Stimulated activated CD8-positive, alpha-beta memory T cell treated with anti-CD3 and anti-CD28 coated beads, Interleukin-15, amount 100 ng/mL, for 1 hour (primary cell): ENCODE data around the gene MAP3K13.
"Not testable (repeated sequence)": the region's sequence is repeated elsewhere in the genome, so short reads cannot be mapped to it uniquely, and the experiment has no call there.

Experiments
- DNase-seq: peaks from one replicate; pipeline ENCODE4 v3.0.0-alpha.2; 2020; ENCODE audit warnings: low read depth

The MAP3K13 gene

GRCh38 chr3:185451432-185451831, 88.5 kb downstream of the MAP3K13 start:
- not testable (repeated sequence) for DNase-seq

DNA sequence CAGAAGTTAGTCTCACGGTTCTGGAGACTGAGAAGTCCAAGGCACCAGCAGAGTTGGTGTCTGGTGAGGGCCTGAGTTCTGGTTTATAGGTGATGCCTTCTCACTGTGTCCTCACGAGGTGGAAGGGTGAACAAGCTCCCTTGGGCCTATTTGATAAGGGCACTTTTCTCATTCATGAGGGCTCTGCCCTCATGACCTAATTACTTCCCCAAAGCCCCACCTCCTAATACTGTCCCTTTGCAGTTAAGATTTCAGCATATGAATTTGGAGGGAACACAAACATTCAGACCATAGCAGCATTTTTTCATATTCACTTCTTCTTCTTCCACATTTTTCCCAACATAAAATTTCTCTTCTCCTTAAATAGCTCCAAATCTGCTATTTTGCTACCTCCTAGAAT, 94.4 kb downstream of the MAP3K13 start:
- no peak for DNase-seq

DNA sequence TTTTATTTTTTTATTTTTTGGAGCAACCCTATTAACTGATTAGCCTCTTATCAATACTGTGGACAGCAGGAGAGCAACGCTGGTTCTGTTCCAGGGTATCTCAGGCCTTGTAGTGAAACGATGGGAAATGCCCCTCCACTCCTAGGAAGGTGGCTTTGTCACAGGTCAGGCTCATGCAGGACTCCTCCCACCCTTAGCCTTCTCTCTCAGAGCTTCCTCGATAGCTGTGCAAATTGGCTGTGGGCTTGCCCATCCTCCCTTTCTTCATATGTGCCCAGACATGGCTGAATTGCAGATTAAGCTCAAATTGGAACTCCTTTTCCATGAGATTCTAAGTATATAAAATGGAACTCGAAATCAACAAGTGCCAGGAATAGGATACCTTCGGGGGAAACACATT, 97.4 kb downstream of the MAP3K13 start:
- DNase-seq, result no peak

DNA sequence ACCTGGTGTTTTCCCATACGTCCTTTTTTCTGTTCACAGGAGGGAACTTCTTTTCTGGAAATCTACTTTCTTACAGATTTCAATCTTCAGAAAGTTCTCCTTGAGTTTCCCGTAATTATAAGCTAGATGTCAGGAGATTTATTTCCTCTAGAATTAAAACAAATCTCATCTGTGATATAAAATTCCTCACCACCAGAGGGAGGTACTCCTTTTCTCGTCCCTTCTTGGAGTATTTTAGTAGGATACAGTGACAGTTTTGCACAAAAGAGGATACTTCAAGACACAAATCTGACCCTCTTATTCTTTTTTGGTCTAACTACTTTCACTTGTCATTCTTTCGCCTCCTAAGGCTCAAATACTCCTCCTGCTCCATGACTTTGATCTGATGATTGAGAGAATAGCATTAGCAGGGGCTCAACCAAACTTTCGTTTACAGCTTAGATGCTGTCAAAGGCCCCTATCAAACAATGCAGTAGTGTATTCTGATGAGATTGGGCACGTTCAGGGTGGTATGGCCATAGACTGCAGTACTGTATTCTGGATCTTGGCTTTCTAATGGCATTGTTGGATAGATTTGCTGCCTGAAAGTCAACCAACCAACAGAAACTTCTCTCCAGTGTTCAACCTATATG, 97.9 kb downstream of the MAP3K13 start:
- DNase-seq, result no peak

DNA sequence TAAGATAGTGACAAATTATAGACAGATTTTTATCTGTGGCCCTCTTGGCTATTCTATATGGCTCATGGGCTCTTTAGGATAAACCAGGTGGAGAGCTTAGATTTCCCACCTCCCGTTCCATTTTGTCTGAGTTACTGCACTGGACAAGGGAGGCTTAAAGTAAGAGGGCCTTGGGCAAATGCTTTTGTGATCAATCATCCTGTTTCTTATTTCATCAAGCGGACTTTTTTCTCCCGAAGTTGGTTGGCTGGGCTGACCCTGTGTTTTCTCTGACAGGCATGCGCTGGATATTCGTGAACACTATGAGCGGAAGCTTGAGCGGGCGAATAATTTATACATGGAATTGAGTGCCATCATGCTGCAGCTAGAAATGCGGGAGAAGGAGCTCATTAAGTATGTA, 102.5 kb downstream of the MAP3K13 start:
- no peak for DNase-seq

- not testable (repeated sequence) for DNase-seq
These were observed 103.2 kb downstream of the MAP3K13 start for GRCh38 chr3:185466123-185466522.

GRCh38 chr3:185469542-185469941, 106.6 kb downstream of the MAP3K13 start:
- DNase-seq, result no peak

- DNase-seq, result no peak
These were observed 107.4 kb downstream of the MAP3K13 start for GRCh38 chr3:185470323-185470722.

DNA sequence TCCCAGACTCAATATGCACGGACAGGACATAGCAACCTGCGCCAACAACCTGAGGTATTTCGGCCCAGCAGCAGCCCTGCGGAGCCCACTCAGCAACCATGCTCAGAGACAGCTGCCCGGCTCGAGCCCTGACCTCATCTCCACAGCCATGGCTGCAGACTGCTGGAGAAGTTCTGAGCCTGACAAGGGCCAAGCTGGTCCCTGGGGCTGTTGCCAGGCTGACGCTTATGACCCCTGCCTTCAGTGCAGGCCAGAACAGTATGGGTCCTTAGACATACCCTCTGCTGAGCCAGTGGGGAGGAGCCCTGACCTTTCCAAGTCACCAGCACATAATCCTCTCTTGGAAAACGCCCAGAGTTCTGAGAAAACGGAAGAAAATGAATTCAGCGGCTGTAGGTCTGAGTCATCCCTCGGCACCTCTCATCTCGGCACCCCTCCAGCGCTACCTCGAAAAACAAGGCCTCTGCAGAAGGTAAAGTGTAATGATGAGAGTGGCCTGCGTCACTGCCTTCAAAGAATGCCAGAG, 110.4 kb downstream of the MAP3K13 start:
- DNase-seq, result no peak

DNA sequence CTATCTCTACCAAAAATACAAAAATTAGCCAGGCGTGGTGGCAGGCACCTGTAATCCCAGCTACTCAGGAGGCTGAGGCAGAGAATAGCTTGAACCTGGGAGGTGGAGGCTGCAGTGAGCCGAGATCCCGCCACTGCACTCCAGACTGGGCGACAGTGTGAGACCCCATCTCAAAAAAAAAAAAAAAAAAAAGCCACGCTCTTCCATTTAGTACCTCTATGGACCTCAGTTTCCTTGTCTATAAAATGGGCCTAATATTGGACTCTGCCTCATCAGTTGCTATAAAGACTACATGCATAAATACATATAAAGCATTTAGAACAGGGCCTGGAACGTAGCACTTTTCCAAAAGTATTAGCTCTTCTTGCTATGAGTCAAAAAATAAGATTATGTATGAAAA, 112.0 kb downstream of the MAP3K13 start:
- not testable (repeated sequence) for DNase-seq

DNA sequence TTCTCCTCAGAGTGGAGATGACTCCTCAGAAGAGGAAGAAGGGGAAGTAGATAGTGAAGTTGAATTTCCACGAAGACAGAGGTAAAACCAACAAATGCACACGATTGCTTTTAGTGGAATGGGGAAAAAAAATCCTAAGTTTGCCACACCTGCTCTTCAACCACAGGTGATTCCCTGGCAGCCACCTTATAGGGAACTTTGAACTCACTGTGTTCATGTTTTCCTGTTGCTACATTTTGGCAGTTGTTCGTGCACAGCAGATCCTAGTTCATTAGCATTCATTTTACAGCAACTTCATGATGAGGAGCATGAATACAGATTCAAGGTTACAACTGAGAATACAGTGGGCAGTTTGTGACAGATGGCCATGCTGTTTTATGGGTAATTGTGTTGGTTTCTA, 114.4 kb downstream of the MAP3K13 start:
- DNase-seq, result no peak

DNA sequence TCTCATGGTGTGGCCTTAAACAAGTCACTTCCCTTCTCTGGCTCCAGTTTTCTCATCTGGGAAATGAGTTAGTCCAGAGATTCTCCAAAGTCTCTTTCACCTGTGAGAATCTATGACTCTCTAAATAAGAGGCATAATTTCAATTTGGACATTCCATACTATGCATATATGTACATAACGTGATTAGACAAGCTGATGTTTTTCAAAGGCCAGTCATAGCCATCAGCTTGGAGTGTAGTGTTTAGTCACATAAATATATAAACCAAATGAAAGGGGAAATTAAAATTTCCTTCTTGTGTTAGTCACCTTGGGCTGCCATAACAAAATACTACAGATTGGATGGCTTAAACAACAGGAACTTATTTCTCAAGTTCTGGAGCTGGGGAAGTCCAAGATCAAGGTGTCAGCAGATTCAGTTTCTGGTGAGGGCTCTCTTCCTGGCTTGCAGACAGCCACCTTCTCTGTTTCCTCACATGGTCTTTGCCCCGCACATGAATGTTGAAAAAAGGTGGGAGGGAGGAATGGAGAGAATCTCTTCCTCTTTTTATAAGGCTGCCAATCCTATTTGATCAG, 116.5 kb downstream of the MAP3K13 start:
- DNase-seq, result no peak

GRCh38 chr3:185484296-185484695, 121.4 kb downstream of the MAP3K13 start:
- no peak for DNase-seq

DNA sequence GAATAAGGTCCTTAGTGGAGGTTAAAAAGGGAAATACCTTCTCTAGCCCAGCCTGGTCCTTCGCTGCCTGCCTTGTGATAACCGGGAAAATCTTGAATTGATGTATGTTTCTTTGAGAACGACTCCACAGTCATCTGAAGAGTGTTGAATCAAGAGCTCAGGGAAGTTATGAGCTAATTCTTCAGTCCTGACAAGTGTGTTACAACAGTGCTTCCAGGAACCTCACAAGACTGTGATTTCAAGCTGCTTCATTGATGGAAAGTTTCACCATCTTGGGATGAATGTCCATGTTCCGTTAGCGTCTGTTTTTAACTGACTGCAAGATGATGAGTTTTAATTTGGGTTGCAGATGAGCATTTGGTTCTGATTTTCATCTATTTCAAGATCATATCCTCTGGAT, 123.5 kb downstream of the MAP3K13 start:
- no peak for DNase-seq

GRCh38 chr3:185488465-185488864, 125.5 kb downstream of the MAP3K13 start:
- no peak for DNase-seq

DNA sequence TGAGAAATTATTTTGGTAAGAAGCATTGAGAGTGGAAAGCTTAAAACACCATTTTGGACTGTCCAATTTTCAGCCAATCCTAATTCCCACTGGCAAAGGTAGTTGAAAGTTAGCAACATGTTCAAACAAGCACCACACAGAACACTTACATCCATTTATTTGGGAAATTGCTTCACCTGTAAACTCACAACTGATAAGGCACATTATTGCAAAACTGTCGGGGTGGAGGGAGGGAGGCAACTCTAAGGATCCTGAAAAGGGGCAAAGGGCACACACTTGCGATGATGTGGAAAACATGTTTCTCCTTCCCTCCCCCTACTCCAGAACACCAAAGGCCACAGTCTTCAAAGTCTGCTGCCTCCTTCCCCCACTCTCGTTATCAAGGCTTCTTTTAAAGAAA, 126.5 kb downstream of the MAP3K13 start:
- DNase-seq, result no peak

- no peak for DNase-seq
These were observed 127.3 kb downstream of the MAP3K13 start for GRCh38 chr3:185490241-185490640.

DNA sequence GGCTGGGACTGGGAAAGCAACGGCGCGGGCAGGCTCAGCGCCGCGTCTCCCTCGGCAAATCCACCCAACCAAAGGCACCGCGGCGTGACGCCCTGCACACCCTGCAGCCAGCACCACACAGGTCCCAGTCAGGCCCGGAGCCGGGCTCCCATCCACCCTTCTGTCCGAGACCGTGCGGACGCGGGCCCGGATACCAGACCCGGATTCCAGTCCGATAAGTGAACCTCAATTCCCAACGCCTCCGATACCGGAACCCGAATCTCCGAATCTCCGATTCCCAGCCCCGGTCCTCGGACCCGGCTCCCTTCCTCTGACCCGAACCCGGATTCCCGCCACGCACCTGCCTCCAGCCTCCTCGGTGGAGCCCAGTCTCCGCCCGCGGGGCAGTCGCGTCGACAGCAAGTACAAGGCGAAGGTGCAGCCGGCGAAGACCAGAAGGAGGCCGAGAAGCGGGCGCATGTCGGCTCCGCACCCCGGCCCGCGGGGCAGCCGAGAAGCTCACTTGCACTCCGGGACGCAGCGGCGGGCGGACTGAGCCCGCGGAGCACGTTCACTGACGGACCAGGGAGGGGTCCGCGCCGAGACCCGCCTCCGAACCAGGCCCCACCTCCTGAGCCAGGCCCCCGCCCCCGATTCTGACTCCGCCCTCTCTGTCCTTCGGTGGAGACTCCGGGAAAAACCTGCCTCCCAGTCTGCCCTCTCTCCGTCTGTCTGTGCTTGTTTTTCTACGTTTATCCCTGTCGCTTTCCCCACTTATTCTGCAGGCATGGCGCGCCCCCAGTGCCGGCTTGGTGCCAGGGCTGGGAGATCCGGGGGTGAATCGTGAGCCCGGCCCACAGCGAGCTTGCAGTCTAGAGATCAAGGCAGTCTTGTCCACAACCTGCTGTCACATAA, 135.8 kb downstream of the MAP3K13 start, which contains the start of gene TMEM41A:
Gene TMEM41A (minus strand): TSS at position 533 of the 894 bp plus-strand sequence. CDS start 74 bp downstream, at position 459.
- DNase-seq, result peak; percentile 85

DNA sequence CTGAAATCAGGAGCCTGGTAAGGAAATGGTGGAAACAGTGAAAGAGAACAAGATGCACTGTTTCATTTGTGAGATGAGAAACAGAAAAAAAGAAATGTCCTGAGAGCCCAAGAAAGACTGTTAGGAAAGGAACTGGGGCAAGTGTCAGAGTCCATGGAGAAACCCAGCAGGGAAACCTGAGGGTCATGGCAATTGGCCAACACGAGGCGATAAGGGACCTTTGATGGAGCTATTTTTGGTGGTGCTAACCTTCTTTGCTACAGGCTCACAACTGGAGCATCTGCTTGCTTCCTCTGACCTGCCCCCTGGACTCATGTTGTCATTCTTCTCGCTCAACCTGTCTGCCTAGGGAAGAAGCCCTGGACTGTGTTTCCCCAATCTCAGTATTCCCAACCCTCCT, 140.1 kb downstream of the MAP3K13 start:
- DNase-seq, result no peak

- DNase-seq, result no peak
These were observed 140.6 kb downstream of the MAP3K13 start for GRCh38 chr3:185503521-185503920.

DNA sequence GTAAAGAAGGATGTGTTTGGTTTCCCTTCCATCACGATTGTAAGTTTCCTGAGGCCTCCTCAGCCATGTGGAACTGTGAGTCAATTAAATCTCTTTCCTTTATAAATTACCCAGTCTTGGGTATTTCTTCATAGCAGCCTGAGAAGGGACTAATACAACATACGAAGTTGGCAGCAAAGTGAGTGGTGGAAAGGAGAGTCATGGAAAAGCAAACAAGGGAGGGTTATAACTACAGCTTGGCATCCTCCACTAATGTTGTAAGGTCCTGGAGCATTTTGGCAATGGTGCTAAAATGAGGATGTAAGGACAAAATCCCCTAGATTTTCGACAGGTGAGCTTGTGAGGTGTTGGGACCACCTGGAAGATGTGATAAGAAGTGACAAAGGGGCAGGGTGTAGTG, 141.7 kb downstream of the MAP3K13 start:
- DNase-seq, result no peak

GRCh38 chr3:185507883-185508282, 144.9 kb downstream of the MAP3K13 start:
- DNase-seq, result no peak
